Activated naive CD8-positive, alpha-beta T cell (primary cell): ENCODE measurements around the gene E2F4.
A peak's percentile ranks its signal among the peaks of the same experiment; 100 is the strongest.

ENCODE experiments used
- H3K27ac Mint-ChIP-seq: one replicate; pipeline ENCODE4 v1.8.0; 2021; ENCODE audit warnings: mixed read lengths
- H3K27me3 Mint-ChIP-seq: one replicate; pipeline ENCODE4 v1.8.0; 2021; ENCODE audit warnings: mixed read lengths
- H3K36me3 Mint-ChIP-seq: one replicate; pipeline ENCODE4 v1.8.0; 2021; ENCODE audit warnings: mixed read lengths
- H3K4me1 Mint-ChIP-seq: one replicate; pipeline ENCODE4 v1.8.0; 2021; ENCODE audit warnings: low read depth, mixed read lengths
- H3K4me3 Mint-ChIP-seq: one replicate; pipeline ENCODE4 v1.8.0; 2021; ENCODE audit warnings: mild to moderate bottlenecking, mixed read lengths
- H3K9me3 Mint-ChIP-seq: one replicate; pipeline ENCODE4 v1.8.0; 2021; ENCODE audit warnings: low read depth, mixed read lengths

E2F4 gene

GRCh38 chr16:67247192-67248072 is 55.5 kb downstream of the E2F4 start, which contains the start of gene FHOD1:
TSS of gene FHOD1 (minus strand) at chr16:67247481. CDS start at chr16:67247410, 71 bp downstream.
- Mint-ChIP-seq H3K9me3 (no peaks in the 10 kb centered on the region), H3K36me3 (no peaks in the 10 kb centered on the region), H3K4me1 (peaks cover 39% of the 10 kb centered on the region), H3K4me3 (peak within 1 kb of the TSS; percentile 87), H3K27me3 (no peaks in the 10 kb centered on the region), H3K27ac (peak within 1 kb of the TSS; percentile 86)

- peak overlapping the region; percentile 86 for H3K27ac Mint-ChIP-seq
- peaks cover 39% of the 10 kb centered on the region for H3K4me1 Mint-ChIP-seq
- H3K27me3 Mint-ChIP-seq, result no peaks in the 10 kb centered on the region
- no peaks in the 10 kb centered on the region for H3K9me3 Mint-ChIP-seq
- H3K4me3 Mint-ChIP-seq, result peak overlapping the region; percentile 87
- H3K36me3 Mint-ChIP-seq, result no peaks in the 10 kb centered on the region
These were observed 56.1 kb downstream of the E2F4 start for GRCh38 chr16:67248073-67248400.
